Trophoblast cell (in vitro differentiated cells and primary cell): Measurements from ENCODE around the gene VPS9D1.
"Not testable (repeated sequence)": the region's sequence is repeated elsewhere in the genome, so short reads cannot be mapped to it uniquely, and the experiment has no call there.

Experiments
- DNase-seq, 2 donors: peaks; one replicate each; pipeline ENCODE4 v3.0.0-alpha.2; 2016
- H2AFZ ChIP-seq: 2 replicates; pipeline ENCODE4 v1.6.1; 2013; ENCODE audit warnings: low read length, moderate library complexity, mild to moderate bottlenecking; ENCODE audit not compliant: insufficient read depth, poor library complexity
- H2AK5ac ChIP-seq: 2 replicates; pipeline ENCODE4 v1.6.1; 2013; ENCODE audit warnings: mild to moderate bottlenecking, low read length
- H2BK120ac ChIP-seq: 2 replicates; pipeline ENCODE4 v1.6.1; 2013; ENCODE audit warnings: low read length, mild to moderate bottlenecking, moderate library complexity; ENCODE audit not compliant: insufficient read depth, poor library complexity
- H2BK12ac ChIP-seq: 2 replicates; pipeline ENCODE4 v1.6.1; 2013; ENCODE audit warnings: mild to moderate bottlenecking, low read length, moderate library complexity
- H2BK5ac ChIP-seq: 2 replicates; pipeline ENCODE4 v1.6.1; 2013; ENCODE audit warnings: low read length, low read depth, moderate library complexity, mild to moderate bottlenecking; ENCODE audit not compliant: poor library complexity
- H3K14ac ChIP-seq: 2 replicates; pipeline ENCODE4 v1.6.1; 2013; ENCODE audit warnings: mild to moderate bottlenecking, low read length
- H3K18ac ChIP-seq: 2 replicates; pipeline ENCODE4 v1.6.1; 2013; ENCODE audit warnings: mild to moderate bottlenecking, low read length
- H3K23ac ChIP-seq: 2 replicates; pipeline ENCODE4 v1.6.1; 2013; ENCODE audit warnings: low read length
- H3K27ac ChIP-seq: 2 replicates; pipeline ENCODE4 v1.5.1; 2013; ENCODE audit warnings: low read depth, mild to moderate bottlenecking, inconsistent platforms, low read length, moderate library complexity
- H3K27me3 ChIP-seq: 2 replicates; pipeline ENCODE4 v1.6.1; 2013; ENCODE audit warnings: inconsistent platforms, mild to moderate bottlenecking, low read length, moderate library complexity; ENCODE audit not compliant: insufficient read depth
- H3K36me3 ChIP-seq, 2 experiments: 1 replicate in 1 of 2; 2 replicates in 1 of 2; pipeline ENCODE4 v1.6.1; 2013; ENCODE audit warnings: low read length in 2 of 2, mild to moderate bottlenecking in 2 of 2, moderate library complexity in 1 of 2; ENCODE audit not compliant: insufficient read depth in 2 of 2, control insufficient read depth in 1 of 2
- H3K4ac ChIP-seq: 2 replicates; pipeline ENCODE4 v1.6.1; 2013; ENCODE audit warnings: low read depth, mild to moderate bottlenecking, low read length, moderate library complexity
- H3K4me1 ChIP-seq, 2 experiments: 1 replicate in 1 of 2; 2 replicates in 1 of 2; pipeline ENCODE4 v1.6.1; 2013; ENCODE audit warnings: low read length in 2 of 2, mild to moderate bottlenecking in 2 of 2, moderate library complexity in 1 of 2; ENCODE audit not compliant: insufficient read depth in 2 of 2, control insufficient read depth in 1 of 2
- H3K4me2 ChIP-seq: 2 replicates; pipeline ENCODE4 v1.6.1; 2013; ENCODE audit warnings: inconsistent platforms, mild to moderate bottlenecking, low read length, moderate library complexity
- H3K4me3 ChIP-seq: 2 replicates; pipeline ENCODE4 v1.5.1; 2013; ENCODE audit warnings: mild to moderate bottlenecking, low read depth, low read length, inconsistent platforms
- H3K79me1 ChIP-seq: one replicate; pipeline ENCODE4 v1.6.1; 2013; ENCODE audit warnings: low read length
- H3K79me2 ChIP-seq: 2 replicates; pipeline ENCODE4 v1.6.1; 2013; ENCODE audit warnings: low read length, mild to moderate bottlenecking; ENCODE audit not compliant: control insufficient read depth, insufficient read depth, poor library complexity
- H3K9ac ChIP-seq: 2 replicates; pipeline ENCODE4 v1.6.1; 2013; ENCODE audit warnings: mild to moderate bottlenecking, low read length
- H3K9me3 ChIP-seq: 2 replicates; pipeline ENCODE4 v1.6.1; 2013; ENCODE audit warnings: low read depth, mild to moderate bottlenecking, control low read depth, inconsistent platforms, low read length; ENCODE audit not compliant: insufficient read depth
- H4K12ac ChIP-seq: 2 replicates; pipeline ENCODE4 v1.6.1; 2013; ENCODE audit warnings: low read depth, mild to moderate bottlenecking, low read length, moderate library complexity
- H4K8ac ChIP-seq: 2 replicates; pipeline ENCODE4 v1.6.1; 2013; ENCODE audit warnings: low read depth, mild to moderate bottlenecking, low read length, moderate library complexity
- H4K91ac ChIP-seq: one replicate; pipeline ENCODE4 v1.6.1; 2013; ENCODE audit warnings: low read depth, mild to moderate bottlenecking, low read length, moderate library complexity
- WGBS: extraction: QIAGEN DNeasy Blood & Tissue Kit; methylation state at CpG from one replicate; pipeline ENCODE4 v1.1.7; 2013; ENCODE audit warnings: missing lambda C conversion rate; ENCODE audit not compliant: insufficient read length, insufficient coverage; ENCODE audit errors: extremely low coverage; 5-methylcytosine and 5-hydroxymethylcytosine counted together

Gene VPS9D1

GRCh38 chr16:89667000-89667399 is 53.7 kb downstream of the VPS9D1 start:
- H2AK5ac ChIP-seq, H3K79me1 ChIP-seq, H2BK12ac ChIP-seq, H3K9ac ChIP-seq, H3K18ac ChIP-seq, H3K14ac ChIP-seq, H2BK5ac ChIP-seq, H4K12ac ChIP-seq, H3K27ac ChIP-seq, H4K91ac ChIP-seq, H3K4me3 ChIP-seq, H3K4me1 ChIP-seq, H3K23ac ChIP-seq, H2AFZ ChIP-seq, H3K4me2 ChIP-seq, H3K4ac ChIP-seq, H2BK120ac ChIP-seq, H4K8ac ChIP-seq, H3K79me2 ChIP-seq, H3K27me3 ChIP-seq: not testable (repeated sequence)
- H3K9me3 ChIP-seq = peaks cover 13% of the 10 kb centered on the region
- peak in 1 of 2 donors; percentile 54 for DNase-seq
- peaks cover 20 to 21% of the 10 kb centered on the region in 2 experiments for H3K36me3 ChIP-seq
- WGBS = no CpG with 5 or more reads among the region's 7 CpGs

- not testable (repeated sequence) for H2BK5ac ChIP-seq, H3K4ac ChIP-seq, H2AK5ac ChIP-seq, H4K91ac ChIP-seq, H3K4me1 ChIP-seq, DNase-seq, H4K12ac ChIP-seq, H3K27me3 ChIP-seq, H3K9ac ChIP-seq, H2AFZ ChIP-seq, H3K14ac ChIP-seq, H3K4me2 ChIP-seq, H3K27ac ChIP-seq, H3K79me2 ChIP-seq, H3K18ac ChIP-seq, H3K23ac ChIP-seq, H3K79me1 ChIP-seq, H2BK12ac ChIP-seq, H3K4me3 ChIP-seq, H4K8ac ChIP-seq, H2BK120ac ChIP-seq
- Histone ChIP-seq H3K36me3 (peaks cover 27 to 32% of the 10 kb centered on the region in 2 experiments), H3K9me3 (peaks cover 14% of the 10 kb centered on the region)
- no CpG with 5 or more reads among the region's 11 CpGs for WGBS
Observed at GRCh38 chr16:89664238-89664637, 56.5 kb downstream of the VPS9D1 start.

GRCh38 chr16:89661215-89661614 is 59.5 kb downstream of the VPS9D1 start:
- Histone ChIP-seq H2BK5ac (no peak overlapping the region), H2AFZ (no peak overlapping the region), H4K12ac (no peak overlapping the region), H3K4ac (no peak overlapping the region), H4K8ac (no peak overlapping the region), H3K4me1 (peaks cover 12% of the 10 kb centered on the region in 2 experiments), H3K23ac (no peak overlapping the region), H2BK120ac (no peak overlapping the region), H3K36me3 (peaks cover 26 to 31% of the 10 kb centered on the region in 2 experiments), H3K4me3 (no peak overlapping the region), H2BK12ac (no peak overlapping the region), H3K79me2 (peaks cover 17% of the 10 kb centered on the region), H3K18ac (no peak overlapping the region), H2AK5ac (no peak overlapping the region), H3K9me3 (peaks cover 10% of the 10 kb centered on the region), H3K9ac (no peak overlapping the region), H4K91ac (no peak overlapping the region), H3K27me3 (no peaks in the 10 kb centered on the region), H3K14ac (no peak overlapping the region), H3K27ac (no peak overlapping the region), H3K79me1 (peaks cover 6% of the 10 kb centered on the region), H3K4me2 (no peak overlapping the region)
- DNase-seq = no peak
- WGBS = no CpG with 5 or more reads among the region's 9 CpGs

GRCh38 chr16:89660146-89660545 is 60.6 kb downstream of the VPS9D1 start:
- H3K9me3 ChIP-seq = peaks cover 8% of the 10 kb centered on the region
- H3K79me2 ChIP-seq = peaks cover 17% of the 10 kb centered on the region
- no peak overlapping the region for H4K91ac ChIP-seq
- no peak overlapping the region for H3K18ac ChIP-seq
- no peak overlapping the region for H3K14ac ChIP-seq
- no peak for DNase-seq
- no peak overlapping the region for H3K4me3 ChIP-seq
- H2AFZ ChIP-seq = no peak overlapping the region
- no CpG with 5 or more reads among the region's 7 CpGs for WGBS
- H3K27ac ChIP-seq = no peak overlapping the region
- H3K23ac ChIP-seq = no peak overlapping the region
- H2AK5ac ChIP-seq = no peak overlapping the region
- no peak overlapping the region for H2BK120ac ChIP-seq
- H2BK5ac ChIP-seq = no peak overlapping the region
- H3K79me1 ChIP-seq = peaks cover 6% of the 10 kb centered on the region
- H3K4me2 ChIP-seq = no peak overlapping the region
- no peak overlapping the region for H4K12ac ChIP-seq
- no peak overlapping the region for H3K4ac ChIP-seq
- H3K9ac ChIP-seq = no peak overlapping the region
- H2BK12ac ChIP-seq = no peak overlapping the region
- peaks cover 27 to 29% of the 10 kb centered on the region in 2 experiments for H3K36me3 ChIP-seq
- no peak overlapping the region for H4K8ac ChIP-seq
- peaks cover 12 to 13% of the 10 kb centered on the region in 2 experiments for H3K4me1 ChIP-seq
- H3K27me3 ChIP-seq = no peaks in the 10 kb centered on the region
